ENCODE measurements around the gene IQGAP2.

Gene IQGAP2

DNA sequence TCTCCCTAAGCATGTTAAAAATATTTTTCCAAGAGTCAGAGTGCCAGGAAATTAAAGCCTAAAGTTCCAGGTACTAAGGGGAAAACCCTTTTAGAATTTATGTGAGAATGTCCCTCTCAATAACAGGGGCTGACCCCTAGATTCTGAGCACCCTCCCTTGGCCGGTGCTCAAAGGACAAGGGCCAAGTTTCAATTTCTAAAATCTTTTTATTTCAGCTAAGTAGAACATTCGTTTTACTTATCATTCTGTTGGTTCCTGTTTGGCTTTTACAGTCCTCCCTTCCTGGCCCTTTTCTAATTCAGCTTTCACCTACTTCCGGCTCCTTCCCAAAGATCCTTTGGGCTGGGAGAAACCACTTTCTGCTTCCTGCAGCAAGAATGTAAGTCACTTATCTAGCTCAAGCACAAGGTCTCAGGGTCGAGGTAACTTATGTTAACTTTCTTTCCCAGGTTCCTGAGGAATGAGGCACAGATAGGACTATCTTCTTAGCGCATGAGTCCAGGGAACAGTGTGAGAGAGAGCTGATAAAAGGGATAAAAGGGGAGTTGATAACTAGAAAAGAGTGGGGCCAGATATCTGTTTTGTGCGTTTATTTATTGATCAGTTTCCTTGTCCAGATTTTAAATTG lies 254.7 kb downstream of the IQGAP2 start:
- TF ChIP-seq EP300 (IDR thresholded peaks at IDR 0.05; ENCODE audit: borderline replicate concordance) (no peak), TAF1 (IDR thresholded peaks at IDR 0.05; ENCODE audit: low read depth) (no peak), TCF12 (IDR thresholded peaks at IDR 0.05; ENCODE audit: low read depth) (no peak), ZBTB7A (IDR thresholded peaks at IDR 0.05; ENCODE audit: low read depth) (no peak), USF1 (IDR thresholded peaks at IDR 0.05) (no peak), RAD21 (IDR thresholded peaks at IDR 0.05; ENCODE audit: low read depth) (no peak), EGR1 (IDR thresholded peaks at IDR 0.05) (no peak), NFIC (IDR thresholded peaks at IDR 0.05) (no peak), CEBPB (IDR thresholded peaks at IDR 0.05) (no peak), YY1 (IDR thresholded peaks at IDR 0.05; ENCODE audit: low read depth) (no peak), CREB1 (IDR thresholded peaks at IDR 0.05; ENCODE audit: low read depth) (no peak), FOXM1 (IDR thresholded peaks at IDR 0.05; ENCODE audit: borderline replicate concordance, low read depth) (no peak), TEAD4 (IDR thresholded peaks at IDR 0.05) (no peak)
- TF ChIP-seq, protein P1, sequence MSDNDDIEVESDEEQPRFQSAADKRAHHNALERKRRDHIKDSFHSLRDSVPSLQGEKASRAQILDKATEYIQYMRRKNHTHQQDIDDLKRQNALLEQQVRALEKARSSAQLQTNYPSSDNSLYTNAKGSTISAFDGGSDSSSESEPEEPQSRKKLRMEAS (IDR thresholded peaks at IDR 0.05): no peak
- TF ChIP-seq, protein P2, sequence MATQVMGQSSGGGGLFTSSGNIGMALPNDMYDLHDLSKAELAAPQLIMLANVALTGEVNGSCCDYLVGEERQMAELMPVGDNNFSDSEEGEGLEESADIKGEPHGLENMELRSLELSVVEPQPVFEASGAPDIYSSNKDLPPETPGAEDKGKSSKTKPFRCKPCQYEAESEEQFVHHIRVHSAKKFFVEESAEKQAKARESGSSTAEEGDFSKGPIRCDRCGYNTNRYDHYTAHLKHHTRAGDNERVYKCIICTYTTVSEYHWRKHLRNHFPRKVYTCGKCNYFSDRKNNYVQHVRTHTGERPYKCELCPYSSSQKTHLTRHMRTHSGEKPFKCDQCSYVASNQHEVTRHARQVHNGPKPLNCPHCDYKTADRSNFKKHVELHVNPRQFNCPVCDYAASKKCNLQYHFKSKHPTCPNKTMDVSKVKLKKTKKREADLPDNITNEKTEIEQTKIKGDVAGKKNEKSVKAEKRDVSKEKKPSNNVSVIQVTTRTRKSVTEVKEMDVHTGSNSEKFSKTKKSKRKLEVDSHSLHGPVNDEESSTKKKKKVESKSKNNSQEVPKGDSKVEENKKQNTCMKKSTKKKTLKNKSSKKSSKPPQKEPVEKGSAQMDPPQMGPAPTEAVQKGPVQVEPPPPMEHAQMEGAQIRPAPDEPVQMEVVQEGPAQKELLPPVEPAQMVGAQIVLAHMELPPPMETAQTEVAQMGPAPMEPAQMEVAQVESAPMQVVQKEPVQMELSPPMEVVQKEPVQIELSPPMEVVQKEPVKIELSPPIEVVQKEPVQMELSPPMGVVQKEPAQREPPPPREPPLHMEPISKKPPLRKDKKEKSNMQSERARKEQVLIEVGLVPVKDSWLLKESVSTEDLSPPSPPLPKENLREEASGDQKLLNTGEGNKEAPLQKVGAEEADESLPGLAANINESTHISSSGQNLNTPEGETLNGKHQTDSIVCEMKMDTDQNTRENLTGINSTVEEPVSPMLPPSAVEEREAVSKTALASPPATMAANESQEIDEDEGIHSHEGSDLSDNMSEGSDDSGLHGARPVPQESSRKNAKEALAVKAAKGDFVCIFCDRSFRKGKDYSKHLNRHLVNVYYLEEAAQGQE (IDR thresholded peaks at IDR 0.05; ENCODE audit: low read depth): no peak

- TF ChIP-seq RAD21 (IDR thresholded peaks at IDR 0.05; ENCODE audit: low read depth) (no peak), YY1 (IDR thresholded peaks at IDR 0.05; ENCODE audit: low read depth) (no peak), EGR1 (IDR thresholded peaks at IDR 0.05) (no peak), NFIC (IDR thresholded peaks at IDR 0.05) (no peak), FOXM1 (IDR thresholded peaks at IDR 0.05; ENCODE audit: borderline replicate concordance, low read depth) (no peak), EP300 (IDR thresholded peaks at IDR 0.05; ENCODE audit: borderline replicate concordance) (no peak)
- TF ChIP-seq, protein P1 (IDR thresholded peaks at IDR 0.05): no peak
- TF ChIP-seq, protein P2 (IDR thresholded peaks at IDR 0.05; ENCODE audit: low read depth): no peak
These were observed 257.3 kb downstream of the IQGAP2 start for GRCh38 chr5:76660360-76660759.

GRCh38 chr5:76662521-76662920 lies 259.4 kb downstream of the IQGAP2 start:
- TF ChIP-seq FOXM1 (IDR thresholded peaks at IDR 0.05; ENCODE audit: borderline replicate concordance, low read depth) (no peak), NFIC (IDR thresholded peaks at IDR 0.05) (no peak), EP300 (IDR thresholded peaks at IDR 0.05; ENCODE audit: borderline replicate concordance) (no peak), EGR1 (IDR thresholded peaks at IDR 0.05) (no peak), YY1 (IDR thresholded peaks at IDR 0.05; ENCODE audit: low read depth) (no peak), RAD21 (IDR thresholded peaks at IDR 0.05; ENCODE audit: low read depth) (no peak), TCF12 (IDR thresholded peaks at IDR 0.05; ENCODE audit: low read depth) (no peak), TEAD4 (IDR thresholded peaks at IDR 0.05) (no peak), TAF1 (IDR thresholded peaks at IDR 0.05; ENCODE audit: low read depth) (no peak), USF1 (IDR thresholded peaks at IDR 0.05) (no peak), ZBTB7A (IDR thresholded peaks at IDR 0.05; ENCODE audit: low read depth) (no peak), CREB1 (IDR thresholded peaks at IDR 0.05; ENCODE audit: low read depth) (no peak)
- TF ChIP-seq, protein P1 (IDR thresholded peaks at IDR 0.05): no peak

DNA sequence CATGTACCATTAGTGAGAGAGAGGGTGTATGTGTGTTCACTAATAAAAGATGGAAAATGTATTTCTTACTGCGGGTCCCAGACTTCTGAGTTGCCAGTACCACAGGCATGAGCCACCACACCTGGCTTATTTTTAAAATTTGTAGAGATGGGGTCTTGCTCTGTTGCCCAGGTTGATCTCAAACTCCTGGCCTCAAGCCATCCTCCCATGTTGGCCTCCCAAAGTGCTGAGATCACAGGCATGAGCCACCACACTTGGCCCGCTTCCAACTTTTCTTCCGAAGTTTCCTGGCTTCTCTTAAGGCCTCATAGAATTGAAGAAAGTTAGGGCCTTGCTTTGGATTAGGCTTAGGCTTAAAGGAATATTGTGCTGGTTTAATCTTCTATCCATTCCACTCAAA lies 260.5 kb downstream of the IQGAP2 start:
- TF ChIP-seq YY1 (IDR thresholded peaks at IDR 0.05; ENCODE audit: low read depth) (no peak), NFIC (IDR thresholded peaks at IDR 0.05) (peak; percentile 39), ZBTB7A (IDR thresholded peaks at IDR 0.05; ENCODE audit: low read depth) (no peak)
- TF ChIP-seq, protein P2 (IDR thresholded peaks at IDR 0.05; ENCODE audit: low read depth): no peak
